HG03135 (cell line): ENCODE measurements around the gene FHIP2A.
A peak's percentile ranks its signal among the peaks of the same experiment; 100 is the strongest.
"Not testable (repeated sequence)": the region's sequence is repeated elsewhere in the genome, so short reads cannot be mapped to it uniquely, and the experiment has no call there.

Experiments
- ATAC-seq: cut with Tn5 transposase; IDR thresholded peaks from one replicate; pipeline ENCODE4 v1.9.1; 2021; ENCODE audit warnings: mild to moderate bottlenecking, moderate library complexity; ENCODE audit not compliant: unreplicated experiment

The FHIP2A gene

GRCh38 chr10:114811862-114812261, 9.7 kb upstream of the FHIP2A start:
- ATAC-seq, result no peak

DNA sequence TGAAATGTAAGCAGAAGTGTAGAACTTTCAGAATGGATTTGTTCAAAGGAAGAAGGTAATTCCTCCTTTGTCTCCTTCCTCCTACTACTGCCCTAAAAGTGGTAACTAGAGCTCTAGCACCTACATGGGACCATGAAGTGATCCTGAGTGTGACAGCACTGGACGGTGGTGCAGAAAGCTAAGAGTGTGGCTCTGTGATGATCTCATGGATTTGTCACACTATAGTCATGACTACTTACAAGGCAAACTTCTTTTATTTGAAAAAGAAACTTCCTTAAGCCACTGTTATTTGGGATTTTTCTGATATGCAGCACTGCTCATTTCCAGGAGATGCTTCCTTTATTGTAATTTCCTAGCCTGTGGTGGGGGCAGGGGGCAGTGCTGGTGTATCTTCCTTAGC, 5.8 kb upstream of the FHIP2A start:
- ATAC-seq, result no peak

GRCh38 chr10:114816308-114816707, 5.3 kb upstream of the FHIP2A start:
- no peak for ATAC-seq

- no peak for ATAC-seq
Measured at GRCh38 chr10:114819322-114819721, 2.3 kb upstream of the FHIP2A start.

GRCh38 chr10:114821915-114822443, 399 bp downstream of the FHIP2A start:
- ATAC-seq, result peak; percentile 42

DNA sequence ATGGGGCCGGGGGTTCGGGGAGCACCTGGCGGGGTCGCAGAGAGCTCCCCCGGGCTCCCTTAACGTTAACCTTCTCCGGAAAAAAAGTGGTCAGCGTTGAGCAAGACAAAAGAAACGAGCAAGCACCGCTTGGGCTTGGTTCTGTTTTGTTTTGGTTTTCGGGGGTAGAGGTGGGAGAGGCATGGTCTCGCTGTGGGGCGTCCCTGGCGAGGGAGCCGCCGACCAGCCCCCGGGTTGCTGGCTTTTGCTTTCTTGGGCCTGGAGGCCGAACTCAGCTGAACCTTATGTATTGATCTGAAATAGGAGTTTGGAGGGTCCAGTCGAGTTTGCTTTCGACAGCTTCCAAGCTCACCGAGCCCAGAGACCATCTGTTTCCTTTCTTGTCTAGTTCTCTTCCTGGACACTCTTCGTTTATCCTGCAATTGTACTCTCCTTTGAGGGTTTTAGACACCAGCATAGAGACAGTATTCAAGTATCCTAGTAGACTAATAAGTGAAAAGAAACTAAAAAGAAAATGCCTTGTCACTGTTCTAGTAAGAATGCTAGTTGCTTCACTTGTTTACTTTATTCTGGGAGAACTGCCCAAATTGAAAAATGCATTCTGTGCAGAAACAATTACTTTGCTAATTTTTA, 980 bp downstream of the FHIP2A start:
- peak; percentile 23 for ATAC-seq

DNA sequence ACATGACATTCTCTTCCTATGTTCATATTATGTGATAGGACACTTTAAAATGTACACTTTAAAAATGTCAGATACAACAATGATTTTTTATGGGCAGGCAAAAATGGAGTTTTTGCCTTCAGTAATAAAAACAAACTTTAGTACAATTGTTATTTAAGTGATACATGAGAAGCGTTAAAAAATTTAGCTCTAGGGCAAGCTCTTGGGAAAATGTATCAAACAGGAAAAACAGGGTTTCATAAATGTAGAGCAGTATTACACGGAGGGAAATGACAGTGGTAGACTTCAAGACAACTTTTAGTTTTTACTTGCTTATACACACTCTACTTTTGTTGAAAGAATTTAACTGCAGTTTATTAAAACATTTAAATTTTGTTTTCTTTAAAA, 1.5 kb downstream of the FHIP2A start:
- no peak for ATAC-seq

- no peak for ATAC-seq
Measured at GRCh38 chr10:114824391-114824790, 2.8 kb downstream of the FHIP2A start.

GRCh38 chr10:114825513-114826253, 4.1 kb downstream of the FHIP2A start:
- ATAC-seq, result peak; percentile 51

DNA sequence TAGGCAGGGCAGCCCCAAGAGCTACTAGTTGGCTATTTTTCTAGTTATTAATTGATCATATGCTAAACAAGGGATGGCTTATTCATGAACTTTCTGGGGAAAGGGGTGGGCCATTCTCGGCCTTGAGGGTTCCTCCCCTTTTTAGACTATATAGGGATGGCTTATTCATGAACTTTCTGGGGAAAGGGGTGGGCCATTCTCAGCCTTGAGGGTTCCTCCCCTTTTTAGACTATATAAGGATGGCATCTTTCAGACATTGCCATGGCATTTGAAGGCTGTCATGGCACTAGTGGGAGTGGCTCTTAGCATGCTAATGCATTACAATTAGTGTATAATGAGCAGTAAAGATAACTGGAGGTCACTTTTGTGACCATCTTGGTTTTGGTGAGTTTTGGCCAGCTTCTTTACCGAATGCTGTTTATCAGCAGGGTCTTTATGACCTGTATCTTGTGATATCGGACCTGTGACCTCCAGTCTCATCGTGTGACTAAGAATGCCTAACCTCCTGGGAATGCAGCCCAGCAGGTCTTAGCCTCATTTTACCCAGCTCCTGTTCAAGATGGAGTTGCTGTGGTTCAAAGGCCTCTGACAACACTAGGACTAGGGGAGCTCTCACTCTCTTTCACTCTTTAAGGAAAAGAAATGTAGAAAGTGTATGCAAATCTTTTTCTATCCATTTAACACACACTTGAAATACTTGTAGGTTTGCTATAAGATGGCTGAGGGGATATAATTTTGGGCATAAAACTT, 7.8 kb downstream of the FHIP2A start:
- ATAC-seq, result no peak

- ATAC-seq, result no peak
Measured at GRCh38 chr10:114831186-114831867, 9.7 kb downstream of the FHIP2A start.

DNA sequence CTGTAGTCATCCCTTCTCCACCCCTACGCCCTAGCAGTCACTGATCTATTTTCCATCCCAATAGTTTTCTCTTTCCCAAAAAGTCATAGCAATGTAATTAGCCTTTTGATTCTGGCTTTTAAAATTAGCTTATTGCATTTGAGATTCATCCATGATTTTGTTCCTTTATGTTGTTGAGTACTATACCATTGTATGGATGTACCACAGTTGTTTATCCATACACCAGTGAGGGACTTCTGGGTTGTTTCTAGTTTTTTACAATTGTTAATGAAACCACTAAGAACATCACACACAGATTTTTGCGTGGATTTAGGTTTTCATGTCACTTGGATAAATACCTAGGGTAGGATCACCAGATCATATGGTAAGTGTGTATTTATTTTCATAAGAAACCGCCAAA, 16.1 kb downstream of the FHIP2A start:
- no peak for ATAC-seq

DNA sequence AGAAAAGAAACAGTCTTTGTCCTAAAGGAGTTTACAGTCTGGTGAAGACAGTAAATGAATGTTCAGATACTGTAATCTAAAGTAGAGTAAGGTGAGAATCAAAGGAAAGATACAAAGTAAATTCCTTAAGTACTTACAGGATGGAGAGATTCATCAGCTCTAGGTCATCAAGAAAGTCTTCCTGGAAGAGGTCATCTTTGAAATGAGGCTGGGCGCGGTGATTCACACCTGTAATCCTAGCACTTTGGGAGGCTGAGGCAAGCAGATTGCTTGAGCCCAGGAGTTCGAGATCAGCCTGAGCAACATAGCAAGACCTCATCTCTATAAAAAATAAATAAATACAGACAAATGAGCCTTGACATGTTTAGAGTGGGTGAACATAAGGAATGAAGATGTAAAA, 18.3 kb downstream of the FHIP2A start:
- ATAC-seq, result no peak

- ATAC-seq, result no peak
Measured at GRCh38 chr10:114845978-114846693, 24.6 kb downstream of the FHIP2A start.

GRCh38 chr10:114847517-114847916, 25.9 kb downstream of the FHIP2A start:
- not testable (repeated sequence) for ATAC-seq

- ATAC-seq, result no peak
Measured at GRCh38 chr10:114849674-114850073, 28.1 kb downstream of the FHIP2A start.

DNA sequence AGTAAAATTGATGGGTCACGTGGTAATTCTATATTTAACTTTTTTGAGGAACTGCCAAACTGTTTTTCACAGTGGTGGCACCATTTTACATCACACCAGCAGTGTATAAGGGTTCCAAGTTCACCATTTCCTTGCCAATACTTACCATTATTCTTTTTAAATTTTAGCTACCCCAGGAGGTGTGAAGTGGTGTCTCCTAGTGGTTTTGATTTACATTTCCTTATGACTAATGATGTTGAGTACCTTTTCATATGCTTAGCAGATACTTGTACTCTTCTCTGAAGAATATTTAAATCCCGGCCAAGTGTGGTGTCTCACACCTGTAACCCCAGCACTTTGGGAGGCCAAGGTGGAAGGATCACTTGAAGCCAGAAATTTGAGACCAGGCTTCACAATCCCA, 28.5 kb downstream of the FHIP2A start:
- no peak for ATAC-seq

DNA sequence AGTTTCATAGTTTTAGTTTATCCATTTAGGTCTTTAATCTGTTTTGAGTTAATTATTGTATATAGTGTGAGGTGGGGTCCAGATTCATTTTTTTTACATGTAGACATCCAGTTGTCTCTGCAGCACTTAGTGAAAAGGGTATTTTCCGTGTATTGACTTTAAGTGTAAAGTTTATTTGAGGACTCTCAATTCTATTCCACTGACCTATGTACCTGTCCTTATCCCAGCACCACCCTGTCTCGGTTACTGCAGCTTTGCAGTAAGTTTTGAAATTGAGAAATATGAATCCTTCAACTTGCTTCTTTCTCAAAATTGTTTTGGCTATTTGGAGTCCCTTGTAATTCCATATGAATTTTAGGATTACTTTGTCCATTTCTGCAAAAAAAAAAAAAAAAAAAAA, 29.8 kb downstream of the FHIP2A start:
- ATAC-seq, result no peak

DNA sequence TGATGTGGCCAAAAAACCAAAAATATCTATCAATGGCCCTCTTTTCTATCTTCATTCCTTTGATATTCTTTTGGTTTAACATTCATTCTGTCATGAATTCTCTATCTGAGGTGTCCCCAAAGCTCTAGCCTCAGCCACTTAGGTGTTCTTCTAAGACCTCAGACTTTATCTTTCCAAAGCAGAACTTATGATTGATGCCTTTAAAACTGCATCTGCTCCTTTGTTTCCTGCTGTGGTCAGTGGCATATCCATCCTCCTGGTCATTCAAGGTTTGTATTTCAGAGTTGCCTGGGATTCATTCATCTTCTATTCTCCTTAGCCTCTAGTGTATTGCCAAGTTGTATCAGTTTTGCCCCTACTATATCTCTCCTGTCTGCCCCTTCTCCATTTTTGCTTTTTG, 30.6 kb downstream of the FHIP2A start:
- no peak for ATAC-seq

- ATAC-seq, result no peak
Measured at GRCh38 chr10:114854906-114855305, 33.3 kb downstream of the FHIP2A start.
